NCI-H510A (cell line): ENCODE data around the gene RASGEF1C.
"Not testable (repeated sequence)": the region's sequence is repeated elsewhere in the genome, so short reads cannot be mapped to it uniquely, and the experiment has no call there.

Experiments used
- DNase-seq: peaks from one replicate; lab custom pipeline; 2025; lab: John Stamatoyannopoulos, UW

Gene RASGEF1C

DNA sequence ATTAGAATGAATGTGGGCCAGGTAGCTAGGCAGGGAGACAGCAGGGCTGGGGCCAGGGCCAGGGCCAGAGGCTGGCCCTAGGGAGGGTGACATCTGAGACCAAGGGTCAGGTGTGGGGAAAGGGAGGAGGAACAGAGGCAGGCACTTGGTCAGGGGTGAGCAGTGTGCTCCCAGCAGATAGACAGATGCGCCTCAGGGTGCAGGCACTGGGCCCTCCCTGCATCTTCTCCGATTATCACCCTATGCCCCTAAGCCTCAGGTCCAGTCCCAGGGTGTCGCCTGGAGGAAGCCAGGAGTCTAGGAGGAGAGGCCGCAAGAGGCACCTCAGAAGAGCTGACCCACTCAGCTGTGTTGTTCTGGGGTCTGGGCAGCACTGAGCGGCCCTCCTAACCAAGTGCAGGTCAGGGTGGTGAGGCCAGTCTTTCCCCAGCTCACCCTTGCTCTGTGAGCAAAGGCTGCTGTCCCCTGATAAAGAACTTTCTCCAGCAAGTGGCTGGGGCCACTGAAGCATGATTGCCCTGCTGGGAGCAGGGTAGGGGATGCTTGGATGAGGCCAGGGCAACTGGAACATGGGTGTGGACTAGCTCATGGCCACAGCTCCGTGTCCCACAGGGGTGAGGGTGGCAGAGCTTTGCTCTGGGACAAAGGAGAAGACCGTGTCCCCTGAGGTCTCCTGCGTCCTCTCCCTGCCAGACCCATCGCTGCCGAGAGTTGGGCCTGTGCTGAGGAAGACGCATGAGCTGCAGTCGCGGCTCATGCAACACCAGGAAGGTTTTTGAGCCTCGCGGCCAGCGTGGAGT, 2.1 kb upstream of the RASGEF1C start:
- no peak for DNase-seq

DNA sequence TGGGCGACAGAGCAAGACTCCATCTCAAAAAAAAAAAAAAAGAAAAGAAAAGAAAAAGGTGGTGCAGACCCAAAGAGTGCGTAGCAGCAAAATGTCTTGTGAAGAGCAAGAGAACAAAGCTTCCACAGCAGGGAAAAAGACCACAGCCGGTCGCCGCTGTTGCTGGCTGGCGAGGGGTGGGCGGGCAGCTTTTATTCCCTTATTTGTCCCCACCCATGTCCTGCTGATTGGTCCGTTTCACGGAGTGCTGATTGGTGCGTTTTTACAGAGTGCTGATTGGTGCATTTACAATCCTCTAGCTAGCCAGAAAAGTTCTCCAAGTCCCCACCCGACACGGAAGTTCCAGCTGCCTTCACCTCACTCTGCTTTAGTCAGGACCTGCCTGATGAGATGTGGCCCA, 1.1 kb upstream of the RASGEF1C start:
- DNase-seq = not testable (repeated sequence)

- DNase-seq = no peak
Measured at GRCh38 chr5:180208435-180209081, 453 bp downstream of the RASGEF1C start.

GRCh38 chr5:180208038-180208434, 975 bp downstream of the RASGEF1C start:
- no peak for DNase-seq

DNA sequence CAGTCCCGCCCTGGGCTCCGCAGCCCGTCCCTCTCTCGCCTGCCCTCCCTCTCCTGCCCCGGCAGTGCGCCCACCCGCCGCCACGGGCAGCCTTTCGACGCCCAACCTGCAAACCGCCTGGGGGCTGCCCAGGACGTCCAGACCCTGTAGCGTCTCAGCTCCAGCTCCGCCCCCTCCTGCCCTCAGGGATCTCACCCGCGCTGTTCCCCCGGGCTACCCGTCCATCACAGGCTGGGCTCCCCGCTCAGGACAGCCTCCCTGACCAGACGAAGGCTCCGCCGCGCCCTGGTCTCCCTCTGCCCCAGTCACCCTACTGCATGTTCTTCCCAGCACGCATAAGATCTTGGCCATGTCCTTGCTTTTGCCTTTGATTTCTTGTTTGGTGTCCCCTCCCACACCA, 1.4 kb downstream of the RASGEF1C start:
- no peak for DNase-seq

DNA sequence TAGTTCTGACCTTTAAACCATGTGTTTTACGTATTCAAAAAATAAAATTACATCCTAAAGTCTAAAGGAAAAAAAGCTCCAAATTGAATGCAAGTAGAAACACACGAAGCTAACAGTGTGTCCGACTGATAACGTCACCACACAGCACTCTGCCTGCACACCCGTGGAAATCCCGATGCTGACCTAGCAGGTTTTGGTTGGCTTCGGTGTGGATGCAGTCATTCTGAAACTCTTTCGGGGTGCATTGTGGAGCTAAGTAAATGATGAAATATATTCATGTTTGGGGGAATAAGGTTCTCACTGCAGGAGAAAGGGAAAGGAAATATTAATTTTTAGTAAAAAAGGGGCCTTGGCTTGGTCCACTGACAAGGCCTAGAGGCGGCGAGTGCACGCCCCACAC, 2.0 kb downstream of the RASGEF1C start:
- DNase-seq = no peak

DNA sequence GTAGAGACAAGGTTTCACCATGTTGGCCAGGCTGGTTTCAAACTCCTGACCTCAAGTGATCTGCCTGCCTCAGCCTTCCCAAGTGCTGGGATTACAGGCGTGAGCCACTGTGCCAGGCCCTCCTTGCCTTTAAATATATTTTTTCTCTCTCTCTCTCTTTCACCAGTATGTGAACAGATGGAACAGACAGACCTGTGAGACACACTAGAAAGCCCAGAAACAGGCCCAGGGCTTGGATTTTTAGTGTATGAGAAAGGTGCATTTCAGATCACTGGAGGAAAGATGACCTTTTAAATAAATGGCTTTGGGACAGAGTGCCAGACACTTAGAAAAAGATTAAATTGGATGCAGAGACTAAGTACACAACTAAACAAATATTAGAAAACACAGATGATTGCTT, 3.1 kb downstream of the RASGEF1C start:
- DNase-seq = no peak

- no peak for DNase-seq
Measured at GRCh38 chr5:180204276-180204819, 4.7 kb downstream of the RASGEF1C start.

DNA sequence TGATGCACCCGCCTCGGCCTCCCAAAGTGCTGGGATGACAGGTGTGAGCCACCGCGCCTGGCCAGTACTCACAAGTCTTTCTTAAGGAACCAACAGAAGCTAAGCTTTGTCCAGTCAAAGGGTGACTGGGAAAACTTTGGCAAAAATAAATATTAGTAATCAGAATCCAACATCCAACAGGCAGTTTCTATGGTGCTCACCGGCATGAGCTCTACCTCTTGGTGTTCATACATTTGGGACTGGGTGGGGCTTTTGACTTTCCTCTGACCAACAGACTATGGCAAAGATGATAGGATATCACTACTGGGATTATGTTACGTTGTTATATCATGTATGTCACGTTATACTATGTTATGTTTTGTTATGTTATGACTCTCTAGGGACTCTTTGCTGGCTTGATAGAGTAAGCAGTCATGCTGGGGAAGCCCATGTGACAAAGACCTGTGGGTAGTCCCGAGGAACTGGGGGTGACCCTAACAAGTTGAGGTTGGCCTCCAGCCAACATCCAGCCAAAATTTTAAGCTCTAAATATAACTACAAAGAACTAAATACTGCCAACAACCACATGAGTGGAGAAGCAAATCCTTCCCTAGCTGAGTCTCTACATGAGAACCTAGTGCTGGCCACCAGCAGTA, 6.0 kb downstream of the RASGEF1C start:
- no peak for DNase-seq

- DNase-seq = no peak
Measured at GRCh38 chr5:180201051-180201987, 7.7 kb downstream of the RASGEF1C start.

GRCh38 chr5:180199390-180199789, 9.6 kb downstream of the RASGEF1C start:
- no peak for DNase-seq

DNA sequence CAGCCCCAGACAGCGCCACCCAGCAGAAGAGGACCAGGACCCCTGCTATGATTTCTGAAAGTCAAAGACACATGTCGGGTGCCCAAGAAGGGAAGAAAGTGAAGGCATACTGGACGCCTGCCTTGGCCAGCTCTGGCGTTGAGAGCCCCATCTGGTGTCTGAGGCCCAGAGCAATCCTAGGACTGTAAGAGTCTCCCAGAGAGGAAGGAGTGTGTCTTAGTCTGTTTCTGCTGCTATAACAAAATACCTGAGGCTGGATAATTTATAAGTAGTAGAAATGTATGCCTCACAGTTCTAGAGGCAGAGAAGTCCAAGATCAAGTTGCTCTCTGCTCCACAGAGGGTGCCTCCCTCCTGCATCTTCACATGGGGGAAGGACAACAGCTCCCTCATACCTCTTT, 10.8 kb downstream of the RASGEF1C start:
- DNase-seq = no peak

DNA sequence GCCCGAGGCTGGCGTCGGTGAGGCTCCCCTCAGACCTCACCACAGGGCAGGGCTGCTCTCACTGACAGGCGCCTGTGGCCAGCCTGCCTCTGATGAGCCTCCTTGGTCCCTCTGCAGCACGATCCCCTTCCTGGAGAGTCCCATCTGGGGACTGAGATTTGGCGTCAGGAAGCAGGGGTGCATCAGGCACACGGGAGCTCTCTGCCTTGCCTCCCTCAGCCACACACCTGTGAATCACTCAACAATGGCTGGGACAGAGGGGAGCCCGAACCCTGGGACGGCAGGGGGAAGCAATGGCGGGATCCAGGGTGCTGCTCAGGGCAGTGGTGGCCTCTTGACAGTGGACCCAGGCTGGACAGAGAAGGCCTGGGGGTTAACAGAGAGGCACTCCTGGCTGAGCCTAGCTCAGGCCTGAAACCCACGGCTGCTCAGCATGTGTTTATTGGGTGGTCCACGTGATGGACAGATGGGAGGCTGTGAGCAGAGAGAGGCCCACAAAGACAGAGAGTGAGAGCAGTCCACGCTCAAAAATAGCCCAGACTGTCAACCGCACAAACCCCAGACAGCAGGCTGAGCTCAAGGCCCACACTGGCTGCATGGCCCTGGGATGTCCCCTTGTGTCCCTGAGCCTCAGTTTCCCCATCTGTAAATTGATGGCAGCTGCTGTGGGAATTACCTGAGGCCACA, 11.9 kb downstream of the RASGEF1C start:
- no peak for DNase-seq

DNA sequence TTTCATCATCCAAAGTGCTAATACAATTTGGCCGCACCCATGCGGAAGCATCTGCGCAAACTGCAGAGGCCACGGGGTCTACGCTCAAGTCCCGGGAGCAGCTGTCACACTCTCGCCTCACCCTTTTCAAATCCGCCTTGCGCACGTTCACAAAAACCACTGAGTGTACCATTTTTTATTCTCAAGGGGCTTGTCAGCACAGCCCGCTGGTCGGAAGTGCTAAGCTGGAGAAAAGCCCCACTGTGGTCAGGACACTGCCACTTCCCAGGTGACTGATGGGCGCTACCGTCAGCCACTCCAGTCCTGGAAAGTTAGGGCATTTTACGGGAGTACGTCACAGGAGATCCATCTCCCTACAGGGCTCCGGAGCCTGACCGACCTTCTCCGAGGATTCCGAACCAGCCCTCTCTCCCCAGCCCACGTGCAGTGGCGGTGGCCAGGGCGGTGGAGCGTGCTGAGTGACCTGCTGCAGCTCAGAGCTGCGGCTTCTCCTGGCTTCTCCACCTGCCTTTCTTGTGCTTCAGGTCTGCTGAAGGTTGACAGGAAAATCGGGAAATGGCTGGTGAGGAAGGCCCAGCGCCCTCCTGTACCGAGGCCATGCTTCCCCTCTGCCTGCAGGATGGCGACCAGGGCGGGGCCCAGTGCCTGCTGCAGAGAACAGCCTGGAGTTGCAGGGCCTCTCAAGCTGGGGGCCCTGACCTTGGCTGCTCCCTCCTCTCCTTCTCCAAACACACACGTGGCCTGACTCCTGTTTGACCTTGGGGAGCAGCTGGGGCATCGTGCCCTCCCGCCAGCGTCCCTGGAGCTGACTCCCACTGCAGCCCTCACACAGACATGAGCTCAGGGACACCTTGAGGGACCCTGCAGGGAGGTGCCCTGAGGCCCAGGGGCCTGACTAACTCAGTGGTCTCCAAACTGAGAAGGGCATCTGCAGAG, 14.3 kb downstream of the RASGEF1C start:
- DNase-seq = no peak

GRCh38 chr5:180193749-180194375, 15.1 kb downstream of the RASGEF1C start:
- no peak for DNase-seq

DNA sequence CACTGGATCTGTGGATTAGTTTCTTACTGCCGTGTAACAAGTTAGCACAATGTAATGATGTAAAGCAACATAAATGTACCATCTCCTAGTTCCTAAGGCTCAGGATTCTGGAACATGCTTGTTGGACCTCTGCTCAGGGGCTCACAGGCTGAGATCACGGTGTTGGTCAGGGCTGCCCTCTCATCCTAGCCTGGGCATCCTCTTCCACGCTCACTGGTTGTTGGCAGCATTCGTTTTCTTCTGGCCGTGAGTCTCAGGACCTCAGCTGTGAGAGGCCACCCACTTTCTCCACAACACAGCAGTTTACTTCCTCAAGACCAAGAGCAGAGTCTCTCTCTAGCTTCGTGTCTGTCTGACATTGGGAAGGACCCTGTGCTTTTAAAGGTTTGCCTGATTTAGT, 17.3 kb downstream of the RASGEF1C start:
- no peak for DNase-seq

DNA sequence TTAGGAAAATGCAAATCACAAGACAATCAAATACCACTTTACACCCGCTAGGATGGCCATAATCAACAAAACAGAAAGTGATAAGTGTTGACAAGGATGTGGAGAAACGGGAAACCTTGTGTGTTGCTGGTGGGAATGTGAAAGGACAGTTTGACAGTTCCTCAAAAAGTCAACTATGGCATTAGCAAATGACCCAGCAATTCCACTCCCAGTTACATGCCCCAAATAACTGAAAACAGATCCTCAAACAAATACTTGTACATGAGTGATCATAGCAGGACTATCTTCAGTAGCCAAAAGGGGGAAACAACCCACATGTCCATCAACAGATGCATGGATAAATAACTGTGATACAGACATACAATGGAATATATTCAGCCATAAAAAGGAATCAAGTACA, 21.2 kb downstream of the RASGEF1C start:
- no peak for DNase-seq

GRCh38 chr5:180180846-180181245, 28.2 kb downstream of the RASGEF1C start:
- no peak for DNase-seq

DNA sequence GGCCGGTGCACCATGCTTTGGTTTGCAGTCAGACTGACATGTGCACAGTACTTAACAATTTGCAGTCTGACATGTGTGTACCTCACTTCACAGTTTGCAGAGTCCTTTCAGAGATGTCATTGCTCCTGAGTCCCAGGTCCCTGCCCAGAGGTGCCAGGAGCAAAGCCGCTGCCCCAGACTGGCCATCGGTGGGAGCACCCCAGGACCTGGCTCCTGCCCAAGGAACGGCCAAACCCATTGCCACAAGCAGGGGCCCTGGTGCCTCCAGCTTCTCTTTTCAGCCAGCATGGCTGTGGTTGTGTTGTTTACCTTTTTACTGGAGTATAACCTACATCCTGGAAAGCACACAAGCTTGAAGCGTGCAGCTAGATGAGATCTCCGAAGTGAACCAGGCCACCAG, 28.6 kb downstream of the RASGEF1C start:
- no peak for DNase-seq
